HepG2 (cell line): ENCODE data around the gene SORL1-AS1.

Experiments used
- E2F1 ChIP-seq: sonication (generic); formaldehyde crosslinking; IDR thresholded peaks from 2 replicates; pipeline ENCODE4 v1.5.0; 2020; ENCODE audit warnings: missing genetic modification reagents
- ESRRA ChIP-seq: sonication (generic); formaldehyde crosslinking; IDR thresholded peaks from 2 replicates; pipeline ENCODE4 v1.5.1; 2020; ENCODE audit warnings: mild to moderate bottlenecking, low read depth, missing genetic modification reagents
- FOXO1 ChIP-seq: sonication (generic); formaldehyde crosslinking; IDR thresholded peaks from 2 replicates; pipeline ENCODE4 v1.4.0; 2020; ENCODE audit warnings: missing genetic modification reagents
- HNRNPK ChIP-seq: fragments of 200-400 bp; formaldehyde crosslinking; IDR thresholded peaks from 2 replicates; pipeline ENCODE4 v1.6.1; 2018; ENCODE audit warnings: low read length, low read depth, moderate library complexity, mild to moderate bottlenecking; ENCODE audit not compliant: poor library complexity, severe bottlenecking
- JUNB ChIP-seq: sonication (generic); formaldehyde crosslinking; IDR thresholded peaks from 2 replicates; pipeline ENCODE4 v1.8.0; 2022; ENCODE audit warnings: missing genetic modification reagents, mild to moderate bottlenecking, borderline replicate concordance
- MED8 ChIP-seq: sonication (generic); formaldehyde crosslinking; IDR thresholded peaks from 2 replicates; pipeline ENCODE4 v1.8.1; 2023; ENCODE audit warnings: mild to moderate bottlenecking, missing genetic modification reagents; ENCODE audit not compliant: insufficient replicate concordance
- NONO ChIP-seq, 2 experiments: fragments of 450-650 bp in 1 of 2; sonication (generic) in 1 of 2; formaldehyde crosslinking in 1 of 2; IDR thresholded peaks in 1 of 2; conservative IDR thresholded peaks in 1 of 2; 2 replicates each; pipeline versions ENCODE4 v1.6.1 to v1.8.0; 2017 to 2022; ENCODE audit warnings: mild to moderate bottlenecking in 1 of 2, missing genetic modification reagents in 1 of 2, moderate library complexity in 1 of 2
- RFXAP ChIP-seq: sonication (generic); formaldehyde crosslinking; IDR thresholded peaks from 2 replicates; pipeline ENCODE4 v1.4.0; 2020; ENCODE audit warnings: missing genetic modification reagents, borderline replicate concordance
- SMC3 ChIP-seq: IDR thresholded peaks from 2 replicates; pipeline ENCODE4 v1.6.1; 2011; ENCODE audit warnings: low read length, improper control_type of control experiment
- TBX3 ChIP-seq: fragments of 450-650 bp; IDR thresholded peaks from 2 replicates; pipeline ENCODE4 v1.6.1; 2017; ENCODE audit warnings: antibody characterized with exemption, mild to moderate bottlenecking, inconsistent platforms, borderline replicate concordance
- ZMYM4 ChIP-seq: sonication (generic); formaldehyde crosslinking; IDR thresholded peaks from 2 replicates; pipeline ENCODE4 v1.8.1; 2023; ENCODE audit warnings: mild to moderate bottlenecking, missing genetic modification reagents
- ZNF33B ChIP-seq: sonication (generic); formaldehyde crosslinking; IDR thresholded peaks from 2 replicates; pipeline ENCODE4 v1.5.1; 2020; ENCODE audit warnings: mild to moderate bottlenecking, missing genetic modification reagents
- ZNF407 ChIP-seq: sonication (generic); formaldehyde crosslinking; IDR thresholded peaks from one replicate; pipeline ENCODE4 v1.5.1; 2020; ENCODE audit warnings: mild to moderate bottlenecking, missing genetic modification reagents; ENCODE audit errors: not compliant biosample characterization
- ZSCAN31 ChIP-seq: sonication (generic); formaldehyde crosslinking; IDR thresholded peaks from 2 replicates; pipeline ENCODE4 v1.5.0; 2020; ENCODE audit warnings: low read depth, mild to moderate bottlenecking, missing genetic modification reagents

The SORL1-AS1 gene

GRCh38 chr11:121451986-121452608, 670 bp downstream of the SORL1-AS1 start, which contains the start of gene SORL1 (continued):
- TF ChIP-seq NONO (IDR thresholded peaks at IDR 0.05) = no peak
- TF ChIP-seq NONO (CRISPR knock-in tag; conservative IDR thresholded peaks at IDR 0.05) = peak; percentile 38
- no peak for TF ChIP-seq E2F1 (CRISPR knock-in tag)
- no peak for TF ChIP-seq TBX3
- 0 out of 2 replicates have a peak, but pooled peaks have one; percentile 27 for TF ChIP-seq RFXAP (CRISPR knock-in tag)
- TF ChIP-seq ZNF33B (CRISPR knock-in tag) = no peak
- no peak for TF ChIP-seq JUNB (CRISPR knock-in tag)
- TF ChIP-seq ZNF407 (CRISPR knock-in tag) = peak; percentile 74
- TF ChIP-seq HNRNPK = no peak
- peak; percentile 9; the same call in 1 of the 2 replicates for TF ChIP-seq ESRRA (CRISPR knock-in tag)
- no peak for TF ChIP-seq SMC3
- TF ChIP-seq MED8 (CRISPR knock-in tag) = no peak
- TF ChIP-seq FOXO1 (CRISPR knock-in tag) = peak; percentile 49; the same call in 1 of the 2 replicates
- peak; percentile 55; the same call in 1 of the 2 replicates for TF ChIP-seq ZMYM4 (CRISPR knock-in tag)
- TF ChIP-seq ZSCAN31 (CRISPR knock-in tag) = peak; percentile 22; the same call in 1 of the 2 replicates
